H9 (cell line): ENCODE data around the gene CPNE7. TPM values are rescaled to one million over a fixed set of nuclear protein-coding genes. Genes with fewer than 3 reads are reported as not detected.

Source experiments
- DNase-seq: peaks from one replicate; pipeline ENCODE4 v3.0.0-alpha.2; 2017
- H2AFZ ChIP-seq: one replicate; pipeline ENCODE4 v1.6.1; 2013; ENCODE audit warnings: mild to moderate bottlenecking, low read length, control low read depth, moderate library complexity
- H2AK5ac ChIP-seq: 2 replicates; pipeline ENCODE4 v1.6.1; 2013; ENCODE audit warnings: low read length, control low read depth, mixed read lengths; ENCODE audit not compliant: insufficient read length
- H2BK120ac ChIP-seq: one replicate; pipeline ENCODE4 v1.6.1; 2013; ENCODE audit warnings: low read depth, mild to moderate bottlenecking, low read length, control low read depth, inconsistent platforms; ENCODE audit not compliant: poor library complexity, severe bottlenecking
- H2BK12ac ChIP-seq: 2 replicates; pipeline ENCODE4 v1.6.1; 2013; ENCODE audit warnings: low read length, control low read depth, mixed read lengths, low read depth; ENCODE audit not compliant: insufficient read length
- H2BK15ac ChIP-seq: 2 replicates; pipeline ENCODE4 v1.6.1; 2013; ENCODE audit warnings: low read depth, low read length, control low read depth
- H2BK20ac ChIP-seq: one replicate; pipeline ENCODE4 v1.6.1; 2013; ENCODE audit warnings: low read depth, mild to moderate bottlenecking, low read length, control low read depth, inconsistent platforms; ENCODE audit not compliant: poor library complexity, severe bottlenecking
- H2BK5ac ChIP-seq: 2 replicates; pipeline ENCODE4 v1.6.1; 2013; ENCODE audit warnings: low read length, control low read depth, mixed read lengths; ENCODE audit not compliant: insufficient read length
- H3K14ac ChIP-seq: 2 replicates; pipeline ENCODE4 v1.6.1; 2013; ENCODE audit warnings: low read length, control low read depth; ENCODE audit not compliant: insufficient read depth
- H3K18ac ChIP-seq: 2 replicates; pipeline ENCODE4 v1.6.1; 2013; ENCODE audit warnings: low read depth, mild to moderate bottlenecking, mixed read lengths, low read length, control low read depth; ENCODE audit not compliant: insufficient read length
- H3K23ac ChIP-seq: 2 replicates; pipeline ENCODE4 v1.6.1; 2013; ENCODE audit warnings: low read length, control low read depth, mixed read lengths, low read depth; ENCODE audit not compliant: insufficient read length
- H3K23me2 ChIP-seq: 2 replicates; pipeline ENCODE4 v1.6.1; 2013; ENCODE audit warnings: low read depth, mild to moderate bottlenecking, mixed read lengths, low read length, control low read depth; ENCODE audit not compliant: insufficient read length, poor library complexity, severe bottlenecking
- H3K27ac ChIP-seq: 2 replicates; pipeline ENCODE4 v1.5.1; 2013; ENCODE audit warnings: low read length, control low read depth, mixed read lengths, low read depth; ENCODE audit not compliant: insufficient read length
- H3K27me3 ChIP-seq: 2 replicates; pipeline ENCODE4 v1.6.1; 2013; ENCODE audit warnings: low read length, control low read depth, inconsistent platforms; ENCODE audit not compliant: insufficient read depth
- H3K4ac ChIP-seq: 2 replicates; pipeline ENCODE4 v1.6.1; 2013; ENCODE audit warnings: low read depth, mild to moderate bottlenecking, control low read depth, inconsistent platforms, low read length, moderate library complexity
- H3K4me1 ChIP-seq: 2 replicates; pipeline ENCODE4 v1.6.1; 2013; ENCODE audit warnings: low read length, control low read depth, inconsistent platforms; ENCODE audit not compliant: insufficient read depth
- H3K4me2 ChIP-seq: 2 replicates; pipeline ENCODE4 v1.6.1; 2013; ENCODE audit warnings: low read length, control low read depth, mixed read lengths; ENCODE audit not compliant: insufficient read length, insufficient read depth
- H3K56ac ChIP-seq: 2 replicates; pipeline ENCODE4 v1.6.1; 2013; ENCODE audit warnings: low read depth, mild to moderate bottlenecking, mixed read lengths, low read length, control low read depth; ENCODE audit not compliant: insufficient read length
- H3K79me1 ChIP-seq: 2 replicates; pipeline ENCODE4 v1.6.1; 2013; ENCODE audit warnings: low read depth, mild to moderate bottlenecking, moderate library complexity, low read length, control low read depth, inconsistent platforms; ENCODE audit not compliant: insufficient read depth, poor library complexity, severe bottlenecking
- H3K79me2 ChIP-seq: 2 replicates; pipeline ENCODE4 v1.6.1; 2013; ENCODE audit warnings: low read length, control low read depth, inconsistent platforms; ENCODE audit not compliant: insufficient read depth
- H3K9ac ChIP-seq: 2 replicates; pipeline ENCODE4 v1.6.1; 2013; ENCODE audit warnings: low read length, control low read depth, mixed read lengths; ENCODE audit not compliant: insufficient read length; ENCODE audit errors: extremely low read depth
- H3K9me3 ChIP-seq: one replicate; pipeline ENCODE4 v1.6.1; 2013; ENCODE audit warnings: low read depth, low read length, inconsistent platforms; ENCODE audit not compliant: control insufficient read depth
- H3T11ph ChIP-seq: one replicate; pipeline ENCODE4 v1.6.1; 2013; ENCODE audit warnings: mild to moderate bottlenecking, low read length, control low read depth, inconsistent platforms
- H4K20me1 ChIP-seq: one replicate; pipeline ENCODE4 v1.6.1; 2013; ENCODE audit not compliant: control insufficient read depth, insufficient read length, insufficient read depth
- H4K5ac ChIP-seq: 2 replicates; pipeline ENCODE4 v1.6.1; 2013; ENCODE audit warnings: low read depth, mild to moderate bottlenecking, mixed read lengths, low read length, control low read depth; ENCODE audit not compliant: insufficient read length
- H4K8ac ChIP-seq: replicated peaks from 2 replicates; pipeline ENCODE4 v1.6.1; 2013; ENCODE audit warnings: low read length, control low read depth, mixed read lengths, low read depth; ENCODE audit not compliant: insufficient read length
- H4K91ac ChIP-seq: 2 replicates; pipeline ENCODE4 v1.6.1; 2013; ENCODE audit warnings: low read depth, mild to moderate bottlenecking, moderate library complexity, mixed read lengths, low read length, control low read depth; ENCODE audit not compliant: insufficient read length
- H3K27ac Mint-ChIP-seq, 3 experiments: 2 replicates in 2 of 3; 3 replicates in 1 of 3; pipeline ENCODE4 v1.8.0; 2020 to 2021; ENCODE audit warnings: mixed read lengths in 3 of 3, mild to moderate bottlenecking in 1 of 3, moderate library complexity in 1 of 3
- H3K27me3 Mint-ChIP-seq: 2 replicates; pipeline ENCODE4 v1.8.0; 2021; ENCODE audit warnings: low read depth, mild to moderate bottlenecking, moderate library complexity, mixed read lengths
- H3K36me3 Mint-ChIP-seq, 3 experiments: 2 replicates in 2 of 3; 3 replicates in 1 of 3; pipeline ENCODE4 v1.8.0; 2020 to 2021; ENCODE audit warnings: low read depth in 3 of 3, mixed read lengths in 3 of 3; ENCODE audit not compliant: insufficient read depth in 1 of 3
- H3K4me1 Mint-ChIP-seq, 2 experiments: 2 replicates each; pipeline ENCODE4 v1.8.0; 2020; ENCODE audit warnings: mixed read lengths in 2 of 2
- H3K4me3 Mint-ChIP-seq, 2 experiments: 2 replicates in 1 of 2; 3 replicates in 1 of 2; pipeline ENCODE4 v1.8.0; 2020 to 2021; ENCODE audit warnings: mild to moderate bottlenecking in 2 of 2, mixed read lengths in 2 of 2, moderate library complexity in 1 of 2
- H3K9me3 Mint-ChIP-seq, 2 experiments: 2 replicates in 1 of 2; 3 replicates in 1 of 2; pipeline ENCODE4 v1.8.0; 2020; ENCODE audit warnings: mild to moderate bottlenecking in 2 of 2, mixed read lengths in 2 of 2, moderate library complexity in 1 of 2
- WGBS: extraction: QIAGEN DNeasy Blood & Tissue Kit; methylation state at CpG from one replicate; pipeline ENCODE4 v1.1.7; 2013; ENCODE audit warnings: missing lambda C conversion rate, low lambda C conversion rate, mixed read lengths; ENCODE audit not compliant: insufficient read length; ENCODE audit errors: extremely low coverage; 5-methylcytosine and 5-hydroxymethylcytosine counted together
- total RNA-seq: library from RNA; stranded (reverse); gene quantifications from 2 replicates; pipeline ENCODE4 v1.2.1, GENCODE V29; 2021
- TF ChIP-seq, protein P1 (sequence below): fragments of 200-600 bp; sonication (generic); conservative IDR thresholded peaks from 3 replicates; pipeline ENCODE4 v1.8.0; 2021; ENCODE audit warnings: antibody characterized with exemption, mild to moderate bottlenecking

The CPNE7 gene
- total RNA-seq, 1 experiment from 2014 or later = 23.4 TPM

DNA sequence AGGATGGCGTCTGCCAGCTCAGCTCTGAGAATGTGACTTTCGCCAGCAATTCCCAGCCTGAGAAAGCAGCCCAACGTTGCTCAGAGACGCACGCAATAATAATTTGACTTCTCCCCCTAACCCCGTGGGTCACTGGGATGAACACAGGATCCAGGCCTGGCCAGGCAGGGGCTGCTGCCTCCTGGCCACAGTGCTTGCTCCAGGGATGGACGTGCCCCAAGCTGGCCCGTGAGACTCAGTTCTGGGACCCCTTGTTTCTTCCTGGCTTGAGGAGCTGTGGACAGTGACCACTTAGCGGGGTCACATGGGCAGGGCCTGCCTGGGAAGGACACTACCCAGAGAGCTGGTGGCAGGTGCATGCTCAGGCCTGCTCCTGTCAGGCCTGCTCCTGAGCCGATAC lies 24.3 kb downstream of the CPNE7 start:
- Histone ChIP-seq H3K56ac (no peak overlapping the region), H3K23ac (no peak overlapping the region), H3K27ac (no peak overlapping the region), H2BK5ac (no peak overlapping the region), H3K4me2 (no peak overlapping the region), H3K23me2 (no peaks in the 10 kb centered on the region), H4K8ac (no peak overlapping the region), H4K91ac (no peak overlapping the region), H3K4ac (no peak overlapping the region), H2BK15ac (no peak overlapping the region), H2AK5ac (no peak overlapping the region), H3T11ph (no peak overlapping the region), H3K9ac (no peak overlapping the region), H3K4me1 (no peaks in the 10 kb centered on the region; the same call in 1 of the 2 replicates), H3K9me3 (no peaks in the 10 kb centered on the region), H3K27me3 (no peaks in the 10 kb centered on the region), H2BK20ac (no peak overlapping the region), H3K14ac (no peak overlapping the region), H3K18ac (no peak overlapping the region), H3K79me1 (no peaks in the 10 kb centered on the region), H4K20me1 (no peaks in the 10 kb centered on the region), H4K5ac (no peak overlapping the region), H3K79me2 (no peaks in the 10 kb centered on the region), H2BK120ac (no peak overlapping the region), H2BK12ac (no peak overlapping the region), H2AFZ (no peak overlapping the region)
- TF ChIP-seq, protein P1, sequence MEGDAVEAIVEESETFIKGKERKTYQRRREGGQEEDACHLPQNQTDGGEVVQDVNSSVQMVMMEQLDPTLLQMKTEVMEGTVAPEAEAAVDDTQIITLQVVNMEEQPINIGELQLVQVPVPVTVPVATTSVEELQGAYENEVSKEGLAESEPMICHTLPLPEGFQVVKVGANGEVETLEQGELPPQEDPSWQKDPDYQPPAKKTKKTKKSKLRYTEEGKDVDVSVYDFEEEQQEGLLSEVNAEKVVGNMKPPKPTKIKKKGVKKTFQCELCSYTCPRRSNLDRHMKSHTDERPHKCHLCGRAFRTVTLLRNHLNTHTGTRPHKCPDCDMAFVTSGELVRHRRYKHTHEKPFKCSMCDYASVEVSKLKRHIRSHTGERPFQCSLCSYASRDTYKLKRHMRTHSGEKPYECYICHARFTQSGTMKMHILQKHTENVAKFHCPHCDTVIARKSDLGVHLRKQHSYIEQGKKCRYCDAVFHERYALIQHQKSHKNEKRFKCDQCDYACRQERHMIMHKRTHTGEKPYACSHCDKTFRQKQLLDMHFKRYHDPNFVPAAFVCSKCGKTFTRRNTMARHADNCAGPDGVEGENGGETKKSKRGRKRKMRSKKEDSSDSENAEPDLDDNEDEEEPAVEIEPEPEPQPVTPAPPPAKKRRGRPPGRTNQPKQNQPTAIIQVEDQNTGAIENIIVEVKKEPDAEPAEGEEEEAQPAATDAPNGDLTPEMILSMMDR = no peak
- DNase-seq = no peak
- WGBS = no CpG with 5 or more reads among the region's 10 CpGs
- H3K27ac Mint-ChIP-seq = no peak overlapping the region
- 0 out of 7 replicates have a peak, but pooled peaks cover 0 to 3% (median 0%) of the 10 kb centered on the region in 3 experiments for H3K36me3 Mint-ChIP-seq
- no peak overlapping the region for H3K4me3 Mint-ChIP-seq
- H3K4me1 Mint-ChIP-seq = peaks cover 5 to 12% of the 10 kb centered on the region in 2 experiments
- no peaks in the 10 kb centered on the region; a peak in 1 of 5 replicates for H3K9me3 Mint-ChIP-seq
- peaks cover 4% of the 10 kb centered on the region for H3K27me3 Mint-ChIP-seq
